Measurements from ENCODE around the gene LMOD3. TPM values are rescaled to one million over a fixed set of nuclear protein-coding genes. Genes with fewer than 3 reads are reported as not detected.

LMOD3 gene
- total and polyA plus RNA-seq, 9 of the 15 experiments (the other 6 are each of a cell fraction or from before 2014, with no cell fraction given): 0.03 TPM; not detected in 8

DNA sequence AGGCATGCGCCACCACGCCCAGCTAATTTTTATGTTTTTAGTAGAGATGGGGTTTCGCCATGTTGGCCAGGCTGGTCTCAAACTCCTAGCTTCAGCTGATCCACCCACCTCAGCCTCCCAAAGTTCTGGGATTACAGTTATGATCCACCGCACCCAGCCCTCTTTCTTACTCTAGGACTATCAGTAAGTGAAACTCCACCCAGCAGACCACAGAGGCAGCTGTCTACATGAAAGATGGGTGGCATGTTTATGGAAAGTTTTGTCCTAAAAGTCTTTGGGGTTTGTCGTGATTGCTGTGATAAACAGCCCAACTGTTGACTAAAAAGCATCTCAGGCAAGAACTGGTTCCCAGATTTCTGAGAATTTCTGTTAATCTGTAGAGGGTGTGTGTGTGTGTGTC is 26.8 kb downstream of the LMOD3 start (continued):
- TF ChIP-seq ZBTB8A (IDR thresholded peaks at IDR 0.05; ENCODE audit: partially characterized antibody) (no peak), MED1 (CRISPR knock-in tag; IDR thresholded peaks at IDR 0.05; ENCODE audit: borderline replicate concordance) (no peak), SOX6 (IDR thresholded peaks at IDR 0.05) (peak; percentile 63; the same call in 1 of the 2 replicates), TEAD2 (tag; IDR thresholded peaks at IDR 0.05) (no peak), BRD9 (IDR thresholded peaks at IDR 0.05; ENCODE audit: low read depth, partially characterized antibody) (no peak), DPF2 (IDR thresholded peaks at IDR 0.05) (no peak), MEF2D (tag; conservative IDR thresholded peaks at IDR 0.05; ENCODE audit: low read depth) (no peak), DIDO1 (tag; IDR thresholded peaks at IDR 0.05; ENCODE audit: low read depth) (no peak), TEAD1 (CRISPR knock-in tag; IDR thresholded peaks at IDR 0.05) (no peak), ARID2 (IDR thresholded peaks at IDR 0.05) (no peak), ZNF75A (CRISPR knock-in tag; IDR thresholded peaks at IDR 0.05) (no peak), ZC3H4 (CRISPR knock-in tag; IDR thresholded peaks at IDR 0.05; ENCODE audit: borderline replicate concordance) (no peak), HMG20A (CRISPR knock-in tag; conservative IDR thresholded peaks at IDR 0.05) (peak; percentile 69; the same call in 1 of the 2 replicates), EGR1 (conservative IDR thresholded peaks at IDR 0.05) (no peak), ZBTB11 (CRISPR knock-in tag; IDR thresholded peaks at IDR 0.05) (no peak)
- TF ChIP-seq, protein P1, sequence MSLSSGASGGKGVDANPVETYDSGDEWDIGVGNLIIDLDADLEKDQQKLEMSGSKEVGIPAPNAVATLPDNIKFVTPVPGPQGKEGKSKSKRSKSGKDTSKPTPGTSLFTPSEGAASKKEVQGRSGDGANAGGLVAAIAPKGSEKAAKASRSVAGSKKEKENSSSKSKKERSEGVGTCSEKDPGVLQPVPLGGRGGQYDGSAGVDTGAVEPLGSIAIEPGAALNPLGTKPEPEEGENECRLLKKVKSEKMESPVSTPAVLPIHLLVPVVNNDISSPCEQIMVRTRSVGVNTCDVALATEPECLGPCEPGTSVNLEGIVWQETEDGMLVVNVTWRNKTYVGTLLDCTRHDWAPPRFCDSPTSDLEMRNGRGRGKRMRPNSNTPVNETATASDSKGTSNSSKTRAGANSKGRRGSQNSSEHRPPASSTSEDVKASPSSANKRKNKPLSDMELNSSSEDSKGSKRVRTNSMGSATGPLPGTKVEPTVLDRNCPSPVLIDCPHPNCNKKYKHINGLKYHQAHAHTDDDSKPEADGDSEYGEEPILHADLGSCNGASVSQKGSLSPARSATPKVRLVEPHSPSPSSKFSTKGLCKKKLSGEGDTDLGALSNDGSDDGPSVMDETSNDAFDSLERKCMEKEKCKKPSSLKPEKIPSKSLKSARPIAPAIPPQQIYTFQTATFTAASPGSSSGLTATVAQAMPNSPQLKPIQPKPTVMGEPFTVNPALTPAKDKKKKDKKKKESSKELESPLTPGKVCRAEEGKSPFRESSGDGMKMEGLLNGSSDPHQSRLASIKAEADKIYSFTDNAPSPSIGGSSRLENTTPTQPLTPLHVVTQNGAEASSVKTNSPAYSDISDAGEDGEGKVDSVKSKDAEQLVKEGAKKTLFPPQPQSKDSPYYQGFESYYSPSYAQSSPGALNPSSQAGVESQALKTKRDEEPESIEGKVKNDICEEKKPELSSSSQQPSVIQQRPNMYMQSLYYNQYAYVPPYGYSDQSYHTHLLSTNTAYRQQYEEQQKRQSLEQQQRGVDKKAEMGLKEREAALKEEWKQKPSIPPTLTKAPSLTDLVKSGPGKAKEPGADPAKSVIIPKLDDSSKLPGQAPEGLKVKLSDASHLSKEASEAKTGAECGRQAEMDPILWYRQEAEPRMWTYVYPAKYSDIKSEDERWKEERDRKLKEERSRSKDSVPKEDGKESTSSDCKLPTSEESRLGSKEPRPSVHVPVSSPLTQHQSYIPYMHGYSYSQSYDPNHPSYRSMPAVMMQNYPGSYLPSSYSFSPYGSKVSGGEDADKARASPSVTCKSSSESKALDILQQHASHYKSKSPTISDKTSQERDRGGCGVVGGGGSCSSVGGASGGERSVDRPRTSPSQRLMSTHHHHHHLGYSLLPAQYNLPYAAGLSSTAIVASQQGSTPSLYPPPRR (CRISPR knock-in tag; IDR thresholded peaks at IDR 0.05; ENCODE audit: borderline replicate concordance): no peak
- TF ChIP-seq, protein P2, sequence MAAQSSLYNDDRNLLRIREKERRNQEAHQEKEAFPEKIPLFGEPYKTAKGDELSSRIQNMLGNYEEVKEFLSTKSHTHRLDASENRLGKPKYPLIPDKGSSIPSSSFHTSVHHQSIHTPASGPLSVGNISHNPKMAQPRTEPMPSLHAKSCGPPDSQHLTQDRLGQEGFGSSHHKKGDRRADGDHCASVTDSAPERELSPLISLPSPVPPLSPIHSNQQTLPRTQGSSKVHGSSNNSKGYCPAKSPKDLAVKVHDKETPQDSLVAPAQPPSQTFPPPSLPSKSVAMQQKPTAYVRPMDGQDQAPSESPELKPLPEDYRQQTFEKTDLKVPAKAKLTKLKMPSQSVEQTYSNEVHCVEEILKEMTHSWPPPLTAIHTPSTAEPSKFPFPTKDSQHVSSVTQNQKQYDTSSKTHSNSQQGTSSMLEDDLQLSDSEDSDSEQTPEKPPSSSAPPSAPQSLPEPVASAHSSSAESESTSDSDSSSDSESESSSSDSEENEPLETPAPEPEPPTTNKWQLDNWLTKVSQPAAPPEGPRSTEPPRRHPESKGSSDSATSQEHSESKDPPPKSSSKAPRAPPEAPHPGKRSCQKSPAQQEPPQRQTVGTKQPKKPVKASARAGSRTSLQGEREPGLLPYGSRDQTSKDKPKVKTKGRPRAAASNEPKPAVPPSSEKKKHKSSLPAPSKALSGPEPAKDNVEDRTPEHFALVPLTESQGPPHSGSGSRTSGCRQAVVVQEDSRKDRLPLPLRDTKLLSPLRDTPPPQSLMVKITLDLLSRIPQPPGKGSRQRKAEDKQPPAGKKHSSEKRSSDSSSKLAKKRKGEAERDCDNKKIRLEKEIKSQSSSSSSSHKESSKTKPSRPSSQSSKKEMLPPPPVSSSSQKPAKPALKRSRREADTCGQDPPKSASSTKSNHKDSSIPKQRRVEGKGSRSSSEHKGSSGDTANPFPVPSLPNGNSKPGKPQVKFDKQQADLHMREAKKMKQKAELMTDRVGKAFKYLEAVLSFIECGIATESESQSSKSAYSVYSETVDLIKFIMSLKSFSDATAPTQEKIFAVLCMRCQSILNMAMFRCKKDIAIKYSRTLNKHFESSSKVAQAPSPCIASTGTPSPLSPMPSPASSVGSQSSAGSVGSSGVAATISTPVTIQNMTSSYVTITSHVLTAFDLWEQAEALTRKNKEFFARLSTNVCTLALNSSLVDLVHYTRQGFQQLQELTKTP (IDR thresholded peaks at IDR 0.05; ENCODE audit: low read depth in 1 of 2, partially characterized antibody in 2 of 2): peak in 1 of 2 experiments; percentile 23

All from K562 (cell line).